Myocyte (in vitro differentiated cells): Measurements from ENCODE around the gene TFEB. TPM values are rescaled to one million over a fixed set of nuclear protein-coding genes. Genes with fewer than 3 reads are reported as not detected.

Experiments
- DNase-seq: peaks from one replicate; pipeline ENCODE4 v3.0.0-alpha.2; 2012; ENCODE audit warnings: low read depth
- total RNA-seq: library from RNA; depleted of rRNA; stranded (reverse); fragments of >200 nt; gene quantifications from 2 replicates; pipeline ENCODE4 v1.2.3, GENCODE V29; 2014

TFEB gene
- total RNA-seq, 1 donor from 2014 or later = 10.6 TPM

- no peak for DNase-seq
Observed at GRCh38 chr6:41739041-41739440, 3.6 kb upstream of the TFEB start.

GRCh38 chr6:41737591-41738130, 2.3 kb upstream of the TFEB start:
- DNase-seq = no peak

- no peak for DNase-seq
Observed at GRCh38 chr6:41736800-41737555, 1.6 kb upstream of the TFEB start.

GRCh38 chr6:41736186-41736733, 852 bp upstream of the TFEB start:
- DNase-seq = no peak

- peak; percentile 71 for DNase-seq
Observed at GRCh38 chr6:41734666-41735426, 562 bp downstream of the TFEB start.

GRCh38 chr6:41733707-41734665, 1.4 kb downstream of the TFEB start:
- peak; percentile 81 for DNase-seq

GRCh38 chr6:41733360-41733706, 2.1 kb downstream of the TFEB start:
- no peak for DNase-seq

- no peak for DNase-seq
Observed at GRCh38 chr6:41732591-41733359, 2.6 kb downstream of the TFEB start.

- no peak for DNase-seq
Observed at GRCh38 chr6:41732149-41732548, 3.3 kb downstream of the TFEB start.

- no peak for DNase-seq
Observed at GRCh38 chr6:41731561-41732086, 3.8 kb downstream of the TFEB start.

GRCh38 chr6:41730531-41731436, 4.6 kb downstream of the TFEB start:
- DNase-seq = no peak

- DNase-seq = no peak
Observed at GRCh38 chr6:41729624-41730023, 5.8 kb downstream of the TFEB start.

- no peak for DNase-seq
Observed at GRCh38 chr6:41728954-41729353, 6.5 kb downstream of the TFEB start.

- DNase-seq = no peak
Observed at GRCh38 chr6:41728073-41728936, 7.1 kb downstream of the TFEB start.

- no peak for DNase-seq
Observed at GRCh38 chr6:41727705-41728072, 7.7 kb downstream of the TFEB start.

GRCh38 chr6:41726876-41727275, 8.5 kb downstream of the TFEB start:
- no peak for DNase-seq

GRCh38 chr6:41724586-41725501, 10.6 kb downstream of the TFEB start:
- no peak for DNase-seq
